G401 (cell line): ENCODE data around the gene GPRASP1. TPM values are rescaled to one million over a fixed set of nuclear protein-coding genes. Genes with fewer than 3 reads are reported as not detected.
"Not testable (repeated sequence)": the region's sequence is repeated elsewhere in the genome, so short reads cannot be mapped to it uniquely, and the experiment has no call there.

Experiments used
- DNase-seq: peaks from one replicate; pipeline ENCODE4 v3.0.0-alpha.2; 2015; ENCODE audit warnings: low spot score
- in situ Hi-C: cut with HindIII; loops from 2 replicates; pipeline ENCODE4 v1.10.0; 2016; ENCODE audit warnings: low sequenced_read_pairs, mixed read lengths
- total RNA-seq: library from RNA; depleted of rRNA; stranded (reverse); fragments of >200 nt; shearing (Covaris generic); gene quantifications from 2 replicates; pipeline ENCODE4 v1.2.3, GENCODE V29; 2014; rRNA removed

The GPRASP1 gene
- total RNA-seq, result 0.43 and 0.44 TPM in 2 replicates

DNA sequence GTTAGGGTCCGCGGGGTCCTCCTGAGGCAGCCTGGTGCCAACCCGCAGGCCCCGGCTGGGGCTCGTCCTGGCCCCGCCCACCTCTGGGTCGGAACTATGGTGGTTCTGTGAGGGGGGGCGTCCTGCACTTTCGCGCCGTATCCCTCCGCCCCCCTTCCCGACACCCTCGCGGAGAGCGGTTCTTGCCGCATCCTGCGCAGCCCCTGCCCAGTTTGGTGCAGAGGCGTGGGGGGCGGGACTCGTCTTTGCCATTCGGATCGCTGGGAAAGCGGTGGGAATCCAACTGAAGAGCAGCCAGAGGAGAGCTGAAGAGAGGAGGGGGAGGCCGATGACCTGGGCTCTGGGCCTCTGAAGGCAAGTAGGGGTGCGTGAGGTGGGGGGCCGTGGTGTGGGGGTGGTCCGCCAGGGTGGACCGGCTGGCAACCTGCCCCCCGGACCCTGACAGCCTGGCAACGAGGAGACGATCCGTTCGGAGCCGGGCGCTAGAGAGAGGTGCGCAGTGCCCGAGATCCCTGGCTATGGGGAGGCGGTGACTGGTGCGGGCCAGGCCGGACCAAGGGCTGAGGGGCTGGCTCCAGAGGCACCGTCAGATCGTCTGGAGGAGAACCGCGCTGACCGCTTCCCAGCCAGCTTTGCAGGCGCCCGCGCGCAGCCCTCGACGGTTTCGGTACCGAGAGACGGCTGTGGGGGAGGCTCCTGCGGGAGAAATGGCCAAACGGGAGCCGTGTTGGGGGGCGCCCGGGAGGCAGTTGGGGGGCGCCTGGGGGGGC is at the start of gene GPRASP1:
Gene GPRASP1 (plus strand): TSS at position 242 of the 770 bp plus-strand sequence. CDS start 2,431 bp downstream, outside the sequence.
- in situ Hi-C loops, result no loop called here
- peak; percentile 63 for DNase-seq

GRCh38 chrX:102604327-102604726 is 47.0 kb upstream of the GPRASP1 start:
- no peak for DNase-seq
- in situ Hi-C loops, result no loop called here

DNA sequence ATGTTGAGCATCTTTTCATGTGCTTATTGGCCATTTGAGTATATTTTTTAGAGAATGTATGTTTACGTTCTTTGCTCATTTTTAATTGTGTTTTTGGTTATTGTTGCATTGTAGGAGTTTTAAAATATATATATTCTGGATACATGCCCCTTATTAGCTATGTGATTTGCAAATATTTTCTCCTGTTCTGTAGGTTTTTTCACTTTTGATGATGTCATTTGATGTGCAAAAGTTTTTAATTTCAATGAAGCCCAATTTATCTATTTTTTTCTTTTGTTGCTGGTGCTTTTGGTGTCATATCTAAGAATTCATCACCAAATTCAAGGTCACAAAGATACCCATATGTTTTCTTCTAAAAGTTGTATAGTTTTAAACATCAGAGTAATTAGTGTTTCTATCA is 45.2 kb upstream of the GPRASP1 start:
- in situ Hi-C loops, result no loop called here
- no peak for DNase-seq

DNA sequence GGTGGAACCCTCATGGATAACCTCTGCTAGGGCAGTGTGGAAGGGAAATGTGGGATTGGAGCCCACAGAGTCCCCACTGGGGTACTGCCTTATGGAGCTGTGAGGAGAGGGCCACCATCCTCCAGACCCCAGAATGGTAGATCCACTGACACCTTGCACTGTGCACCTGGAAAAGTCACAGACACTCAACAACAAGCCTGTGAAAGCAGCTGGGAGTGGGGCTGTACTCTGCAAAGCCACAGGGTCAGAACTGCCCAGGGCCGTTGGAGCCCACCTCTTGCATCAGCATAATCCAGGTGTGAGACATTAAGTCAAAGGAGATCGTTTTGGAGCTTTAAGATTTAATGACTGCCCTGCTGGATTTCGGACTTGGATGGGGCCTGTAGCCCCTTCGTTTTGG is 40.4 kb upstream of the GPRASP1 start:
- in situ Hi-C loops, result no loop called here
- no peak for DNase-seq

GRCh38 chrX:102624105-102624504 is 27.2 kb upstream of the GPRASP1 start:
- in situ Hi-C loops, result no loop called here

GRCh38 chrX:102627640-102628039 is 23.6 kb upstream of the GPRASP1 start:
- DNase-seq, result no peak
- in situ Hi-C loops, result no loop called here

More at GRCh38 chrX:102624105-102624504, 27.2 kb upstream of the GPRASP1 start:
- peak; percentile 69 for DNase-seq

DNA sequence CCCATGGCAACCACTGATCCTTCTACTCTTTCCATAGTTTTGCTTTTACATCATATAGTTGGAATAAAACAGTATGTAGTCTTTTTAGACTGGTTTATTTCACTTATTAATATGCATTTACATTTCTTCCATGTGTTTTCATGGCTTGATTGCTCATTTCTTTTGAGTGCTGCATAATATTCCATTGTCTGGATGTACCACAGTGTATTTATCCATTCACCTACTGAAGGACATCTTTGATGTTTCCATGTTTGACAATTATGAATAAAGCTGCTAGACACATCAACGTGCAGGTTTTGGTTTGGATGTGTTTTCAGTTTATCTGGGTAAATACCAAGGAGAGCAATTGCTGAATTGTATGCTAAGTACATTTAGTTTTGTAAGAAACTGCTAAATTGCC is 13.7 kb upstream of the GPRASP1 start:
- DNase-seq, result no peak
- in situ Hi-C loops, result no loop called here

- in situ Hi-C loops, result no loop called here
- peak; percentile 31 for DNase-seq
Measured at GRCh38 chrX:102650903-102651241, 411 bp upstream of the GPRASP1 start.

DNA sequence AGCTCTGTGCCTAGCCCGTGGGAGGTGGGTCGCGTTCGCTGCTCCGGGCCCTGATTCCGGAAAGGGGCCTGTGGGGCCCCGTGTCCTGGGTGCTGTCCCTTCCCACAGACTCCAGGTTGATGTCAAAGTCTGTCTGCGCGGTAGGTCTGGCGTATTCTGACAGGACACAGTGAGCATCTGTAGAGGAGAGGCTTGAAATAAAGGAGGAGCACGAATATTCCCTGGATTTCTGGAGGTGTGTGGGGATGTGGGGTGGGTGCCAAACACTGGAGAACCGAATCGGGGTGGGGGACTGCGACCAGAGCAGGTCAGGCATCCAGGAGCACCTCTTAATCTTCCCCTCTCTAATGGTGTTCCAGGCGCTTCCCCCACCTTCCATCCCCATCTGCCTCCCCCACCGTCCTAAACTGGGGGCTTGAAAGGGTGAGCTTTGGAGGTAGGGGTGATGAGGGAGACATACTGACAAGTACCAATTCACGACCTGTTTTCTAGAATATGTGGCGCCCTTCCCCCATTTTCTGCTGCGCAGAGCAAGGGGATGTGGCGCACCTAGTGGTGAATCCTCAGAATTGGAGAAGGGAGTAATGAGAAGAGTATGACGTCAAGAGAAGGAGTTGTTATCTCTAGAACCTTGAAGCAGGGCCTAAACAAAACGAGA is 877 bp downstream of the GPRASP1 start:
- peak; percentile 79 for DNase-seq
- in situ Hi-C loops, result no loop called here

- peak; percentile 71 for DNase-seq
- in situ Hi-C loops, result no loop called here
Measured at GRCh38 chrX:102654696-102655095, 3.4 kb downstream of the GPRASP1 start.

GRCh38 chrX:102658556-102658955 is 7.3 kb downstream of the GPRASP1 start:
- in situ Hi-C loops, result no loop called here
- DNase-seq, result no peak

- in situ Hi-C loops, result no loop called here
Measured at GRCh38 chrX:102659790-102660757, 8.8 kb downstream of the GPRASP1 start.

GRCh38 chrX:102663820-102664219 is 12.5 kb downstream of the GPRASP1 start:
- DNase-seq, in situ Hi-C loops: not testable (repeated sequence)

More at GRCh38 chrX:102659790-102660757, 8.8 kb downstream of the GPRASP1 start:
- DNase-seq, result peak; percentile 64

GRCh38 chrX:102667034-102667433 is 15.8 kb downstream of the GPRASP1 start:
- DNase-seq, in situ Hi-C loops: not testable (repeated sequence)

DNA sequence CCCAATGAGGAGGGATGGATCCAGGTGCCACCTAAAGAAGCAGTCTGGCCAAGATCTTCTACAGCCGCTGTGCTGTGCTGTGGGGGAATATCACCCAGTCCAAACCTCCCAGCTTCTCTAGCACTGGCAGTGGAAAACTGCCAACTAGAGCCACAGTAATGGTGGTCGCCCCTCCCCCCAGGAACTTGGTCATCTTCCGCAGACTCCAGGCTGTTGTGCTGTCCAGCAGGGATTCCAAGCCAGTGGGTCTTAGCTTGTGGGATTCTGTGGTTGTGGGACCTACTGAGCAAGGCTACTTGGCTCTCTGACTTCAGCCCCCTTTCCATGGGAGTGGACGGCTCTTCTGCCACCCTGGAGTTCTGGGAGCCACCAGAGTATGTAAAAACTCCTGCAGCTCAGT is 18.2 kb downstream of the GPRASP1 start:
- in situ Hi-C loops, result no loop called here
- no peak for DNase-seq

DNA sequence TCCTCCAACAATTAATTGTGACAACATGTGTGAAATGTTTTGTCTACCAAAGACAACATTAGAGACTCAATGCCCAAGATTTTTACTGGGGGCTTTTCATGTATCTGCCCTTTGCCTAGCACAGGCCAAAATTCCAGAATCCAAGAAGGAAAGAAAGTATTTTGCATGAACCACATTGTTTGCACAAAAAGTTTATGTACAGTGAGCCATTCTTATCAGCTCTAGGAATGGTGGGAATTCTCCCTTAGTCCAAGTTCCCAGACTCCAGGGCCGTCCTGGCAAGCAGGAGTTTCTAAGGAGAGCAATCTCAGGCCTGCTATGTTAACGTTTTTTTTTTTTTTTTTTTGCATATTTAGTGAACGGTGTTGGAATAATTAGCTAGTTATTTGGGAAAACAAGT is 21.6 kb downstream of the GPRASP1 start:
- DNase-seq, result no peak
- in situ Hi-C loops, result no loop called here

- in situ Hi-C loops, DNase-seq: not testable (repeated sequence)
Measured at GRCh38 chrX:102677479-102677878, 26.2 kb downstream of the GPRASP1 start.

DNA sequence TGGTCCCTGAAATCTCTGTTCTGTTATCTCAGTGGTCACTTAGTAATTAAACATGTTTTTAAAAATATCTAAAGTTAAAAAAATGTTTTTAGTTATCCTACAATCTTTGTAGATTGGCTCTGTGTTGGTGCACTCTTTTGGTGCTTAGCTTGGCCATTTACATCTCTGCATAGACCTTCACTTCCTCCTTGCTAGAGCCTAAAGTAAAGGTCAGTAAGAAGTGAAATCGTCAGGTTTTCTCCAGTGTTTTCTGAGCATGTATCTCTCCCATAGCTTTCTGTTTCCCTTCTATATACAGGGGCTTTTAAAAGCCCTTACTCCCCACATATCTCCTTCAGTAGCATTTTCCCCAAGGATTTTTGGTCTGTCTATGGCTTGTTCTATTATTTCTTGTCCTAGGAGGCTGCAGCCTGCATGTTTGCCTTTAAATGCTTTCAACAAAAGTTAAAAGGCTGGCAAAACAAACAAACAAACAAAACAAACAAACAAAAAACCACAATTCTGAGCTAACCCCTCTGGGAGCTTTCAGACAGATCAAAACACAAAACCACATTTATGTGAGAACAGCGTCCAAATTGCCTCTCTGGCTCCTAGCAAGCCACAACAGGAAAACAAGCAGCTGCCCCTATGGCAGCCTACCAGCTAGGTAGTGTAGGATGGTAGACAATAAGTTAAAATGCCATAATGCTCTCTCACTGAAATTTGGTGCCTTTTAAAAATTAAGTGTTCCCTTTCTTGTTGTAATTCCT is 33.7 kb downstream of the GPRASP1 start:
- peak; percentile 30 for DNase-seq
- in situ Hi-C loops, result no loop called here

- in situ Hi-C loops, result no loop called here
- no peak for DNase-seq
Measured at GRCh38 chrX:102694749-102695148, 43.5 kb downstream of the GPRASP1 start.
